Stimulated activated CD4-positive, alpha-beta T cell treated with anti-CD3 and anti-CD28 coated beads, Interleukin-12 subunit alpha, Interleukin-12 subunit beta, amount 100 ng/mL, for 24 hours (primary cell): ENCODE results near the gene STK4.

Source experiments
- DNase-seq, 2 experiments: peaks; one replicate each; pipeline ENCODE4 v3.0.0-alpha.2; 2020; ENCODE audit warnings: low read depth in 2 of 2

STK4 gene

GRCh38 chr20:45028424-45029136 lies 62.3 kb downstream of the STK4 start:
- DNase-seq = no peak

GRCh38 chr20:45029884-45030283 lies 63.6 kb downstream of the STK4 start:
- no peak for DNase-seq

GRCh38 chr20:45032276-45032675 lies 66.0 kb downstream of the STK4 start:
- no peak for DNase-seq

GRCh38 chr20:45032781-45033180 lies 66.5 kb downstream of the STK4 start:
- no peak for DNase-seq

- no peak for DNase-seq
Measured at GRCh38 chr20:45034436-45034835, 68.1 kb downstream of the STK4 start.

- peak; percentile 29 to 36 for DNase-seq
Measured at GRCh38 chr20:45036044-45036755, 69.9 kb downstream of the STK4 start.

- no peak for DNase-seq
Measured at GRCh38 chr20:45037050-45037449, 70.7 kb downstream of the STK4 start.

- no peak for DNase-seq
Measured at GRCh38 chr20:45037635-45038034, 71.3 kb downstream of the STK4 start.

- no peak for DNase-seq
Measured at GRCh38 chr20:45038745-45039474, 72.6 kb downstream of the STK4 start.

GRCh38 chr20:45039475-45039820 lies 73.1 kb downstream of the STK4 start:
- no peak for DNase-seq

- no peak for DNase-seq
Measured at GRCh38 chr20:45041464-45042337, 75.4 kb downstream of the STK4 start.

- DNase-seq = no peak
Measured at GRCh38 chr20:45042978-45043377, 76.7 kb downstream of the STK4 start.

GRCh38 chr20:45044084-45044573 lies 77.8 kb downstream of the STK4 start:
- DNase-seq = no peak

- no peak for DNase-seq
Measured at GRCh38 chr20:45044601-45045000, 78.3 kb downstream of the STK4 start.

GRCh38 chr20:45047581-45048119 lies 81.3 kb downstream of the STK4 start:
- DNase-seq = no peak

GRCh38 chr20:45049438-45049837 lies 83.1 kb downstream of the STK4 start:
- DNase-seq = no peak

- no peak for DNase-seq
Measured at GRCh38 chr20:45049904-45050471, 83.7 kb downstream of the STK4 start.

GRCh38 chr20:45051204-45052060 lies 85.1 kb downstream of the STK4 start:
- DNase-seq = no peak

- no peak for DNase-seq
Measured at GRCh38 chr20:45052698-45053429, 86.6 kb downstream of the STK4 start.
